HepG2 (cell line): Measurements from ENCODE around the gene CNP. TPM values are rescaled to one million over a fixed set of nuclear protein-coding genes. Genes with fewer than 3 reads are reported as not detected.

Source experiments
- ARNT ChIP-seq: fragments of 450-650 bp; IDR thresholded peaks from 2 replicates; pipeline ENCODE4 v1.6.1; 2017
- BCL6 ChIP-seq: IDR thresholded peaks from 2 replicates; pipeline ENCODE4 v1.6.1; 2016; ENCODE audit warnings: missing genetic modification reagents, missing compliant biosample characterization
- GATA4 ChIP-seq: sonication (generic); IDR thresholded peaks from 2 replicates; pipeline ENCODE4 v1.6.1; 2016; ENCODE audit warnings: antibody characterized with exemption, low read depth, borderline replicate concordance
- MIER2 ChIP-seq: IDR thresholded peaks from 2 replicates; pipeline ENCODE4 v1.6.1; 2016; ENCODE audit warnings: missing biosample characterization, missing genetic modification reagents
- NCOA1 ChIP-seq: sonication (generic); formaldehyde crosslinking; IDR thresholded peaks from 2 replicates; pipeline ENCODE4 v1.9.0; 2021; ENCODE audit warnings: missing genetic modification reagents
- NFE2L2 ChIP-seq: fragments of 150-350 bp; IDR thresholded peaks from 2 replicates; pipeline ENCODE4 v1.6.1; 2014; ENCODE audit warnings: low read length
- NR3C1 ChIP-seq: sonication (generic); formaldehyde crosslinking; IDR thresholded peaks from 2 replicates; pipeline ENCODE4 v1.4.0; 2020; ENCODE audit warnings: missing genetic modification reagents
- PHF8 ChIP-seq: sonication (generic); formaldehyde crosslinking; IDR thresholded peaks from 2 replicates; pipeline ENCODE4 v1.5.0; 2020; ENCODE audit warnings: missing genetic modification reagents
- RARA ChIP-seq: IDR thresholded peaks from 2 replicates; pipeline ENCODE4 v1.6.1; 2016; ENCODE audit warnings: missing genetic modification reagents, missing compliant biosample characterization
- RFXANK ChIP-seq: IDR thresholded peaks from 2 replicates; pipeline ENCODE4 v1.6.1; 2016
- SIX4 ChIP-seq: sonication (generic); formaldehyde crosslinking; IDR thresholded peaks from 2 replicates; pipeline ENCODE4 v1.4.0; 2020; ENCODE audit warnings: missing genetic modification reagents
- SRSF4 ChIP-seq: fragments of 200-400 bp; formaldehyde crosslinking; IDR thresholded peaks from one replicate; pipeline ENCODE4 v1.6.1; 2018; ENCODE audit warnings: mild to moderate bottlenecking, low read depth, low read length, moderate library complexity; ENCODE audit not compliant: poor library complexity, severe bottlenecking
- ZFP36 ChIP-seq: fragments of 150-350 bp; IDR thresholded peaks from 2 replicates; pipeline ENCODE4 v1.6.1; 2018; ENCODE audit warnings: borderline replicate concordance, low read length, low read depth; ENCODE audit not compliant: partially characterized antibody
- ZFY ChIP-seq: sonication (generic); formaldehyde crosslinking; IDR thresholded peaks from 2 replicates; pipeline ENCODE4 v1.4.0; 2020; ENCODE audit warnings: missing genetic modification reagents
- ZNF24 ChIP-seq: fragments of 450-650 bp; IDR thresholded peaks from 2 replicates; pipeline ENCODE4 v1.6.1; 2017; ENCODE audit warnings: antibody characterized with exemption, mild to moderate bottlenecking
- ZNF354B ChIP-seq: sonication (generic); formaldehyde crosslinking; IDR thresholded peaks from 2 replicates; pipeline ENCODE4 v1.8.0; 2022; ENCODE audit warnings: mild to moderate bottlenecking, missing genetic modification reagents
- ZNF446 ChIP-seq: sonication (generic); formaldehyde crosslinking; IDR thresholded peaks from 2 replicates; pipeline ENCODE4 v1.5.0; 2020; ENCODE audit warnings: mild to moderate bottlenecking, missing genetic modification reagents
- ZNF552 ChIP-seq: sonication (generic); formaldehyde crosslinking; IDR thresholded peaks from 2 replicates; pipeline ENCODE4 v1.9.0; 2022; ENCODE audit warnings: missing genetic modification reagents, mild to moderate bottlenecking, borderline replicate concordance
- ZNF572 ChIP-seq: sonication (generic); formaldehyde crosslinking; IDR thresholded peaks from 2 replicates; pipeline ENCODE4 v1.5.1; 2020; ENCODE audit warnings: mild to moderate bottlenecking, missing genetic modification reagents
- ZNF674 ChIP-seq: sonication (generic); formaldehyde crosslinking; IDR thresholded peaks from 2 replicates; pipeline ENCODE4 v1.5.0; 2020; ENCODE audit warnings: low read depth, mild to moderate bottlenecking, missing genetic modification reagents
- ZNF777 ChIP-seq: sonication (generic); formaldehyde crosslinking; IDR thresholded peaks from 2 replicates; pipeline ENCODE4 v1.4.0; 2020; ENCODE audit warnings: missing genetic modification reagents
- polyA plus RNA-seq, 8 experiments: library from polyadenylated mRNA; depleted of rRNA in 3 of 8; stranded (reverse) in 7 of 8; unstranded in 1 of 8; fragments of >200 nt; fragmentation: Illumina TruSeq in 4 of 8; extraction: Trizol in 4 of 8; gene quantifications; 2 replicates each; pipeline versions ENCODE4 v1.2.1 to v1.2.3, GENCODE V29; 2011 to 2016; ENCODE audit warnings: low read depth in 4 of 8, missing spikeins in 1 of 8, mixed read lengths in 1 of 8; ENCODE audit not compliant: insufficient read depth in 1 of 8
- total RNA-seq, 5 experiments: library from RNA; depleted of rRNA; stranded (reverse); fragments of >200 nt; fragmentation: Illumina TruSeq; extraction: Trizol; gene quantifications; 2 replicates each; pipeline ENCODE4 v1.2.3, GENCODE V29; 2016; ENCODE audit warnings: low read depth in 1 of 5
- TF ChIP-seq, protein P1 (sequence below): sonication (generic); formaldehyde crosslinking; conservative IDR thresholded peaks from 2 replicates; pipeline ENCODE4 v1.4.0; 2020; ENCODE audit warnings: mild to moderate bottlenecking, missing genetic modification reagents, moderate library complexity
- TF ChIP-seq, protein P2 (sequence below): sonication (generic); formaldehyde crosslinking; IDR thresholded peaks from 2 replicates; pipeline ENCODE4 v1.4.0; 2020; ENCODE audit warnings: missing genetic modification reagents
- TF ChIP-seq, protein P3 (sequence below): sonication (generic); formaldehyde crosslinking; IDR thresholded peaks from 2 replicates; pipeline ENCODE4 v1.4.0; 2020; ENCODE audit warnings: low read depth, missing genetic modification reagents

CNP gene
- total and polyA plus RNA-seq, 2 of the 13 experiments (the other 11 are each of a cell fraction or from before 2014, with no cell fraction given) = 97.2 to 161 TPM

DNA sequence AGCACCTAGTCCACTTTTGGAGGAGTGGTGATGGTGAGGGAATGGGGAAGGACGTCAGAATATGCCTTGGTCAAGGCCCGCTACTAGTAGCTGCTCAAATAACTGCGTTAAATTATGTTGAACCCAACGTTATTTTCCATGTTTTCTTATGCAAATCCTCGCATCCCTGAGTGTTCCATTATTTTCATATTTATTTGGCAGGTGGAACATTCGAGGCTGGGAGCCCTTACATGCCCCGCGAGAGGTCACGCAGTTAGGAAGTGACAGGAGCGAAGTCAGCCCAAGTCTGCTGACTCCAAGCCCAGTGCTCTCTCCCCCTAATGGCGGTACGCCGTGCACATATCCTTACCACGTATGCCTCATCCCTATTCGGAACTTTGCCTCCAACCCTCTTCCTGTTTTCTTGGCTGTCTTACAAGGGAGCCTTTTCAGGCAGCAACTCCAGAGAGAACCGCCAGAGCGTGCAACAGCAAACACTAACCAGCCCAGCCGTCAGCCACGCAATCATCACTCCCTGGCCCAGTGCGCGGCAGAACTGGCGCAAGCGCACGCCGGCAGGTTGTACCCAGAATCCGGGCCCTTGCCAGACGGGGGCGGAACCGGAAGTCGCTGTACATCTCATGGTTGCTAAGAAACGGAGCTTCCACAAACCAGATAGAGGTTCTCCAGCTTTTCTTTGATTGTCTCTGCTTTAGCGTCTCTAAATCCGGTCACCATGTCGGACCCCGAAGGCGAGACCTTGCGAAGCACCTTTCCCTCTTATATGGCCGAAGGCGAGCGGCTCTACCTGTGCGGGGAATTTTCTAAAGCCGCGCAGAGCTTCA is 36.4 kb upstream of the CNP start, which contains the start of gene ODAD4 (continued):
- TF ChIP-seq ZNF354B (CRISPR knock-in tag) (no peak), ZFY (CRISPR knock-in tag) (peak; percentile 74), ZNF552 (CRISPR knock-in tag) (0 out of 2 replicates have a peak, but pooled peaks have one; percentile 27), RFXANK (CRISPR knock-in tag) (peak; percentile 70; the same call in 1 of the 2 replicates), MIER2 (CRISPR knock-in tag) (peak; percentile 77), ARNT (no peak), NCOA1 (peak; percentile 93; the same call in 1 of the 2 replicates), ZNF24 (no peak; the same call in 1 of the 2 replicates), PHF8 (CRISPR knock-in tag) (peak; percentile 78), ZNF572 (peak; percentile 73; the same call in 1 of the 2 replicates), BCL6 (CRISPR knock-in tag) (peak; percentile 47; the same call in 1 of the 2 replicates), GATA4 (peak; percentile 74), ZNF446 (0 out of 2 replicates have a peak, but pooled peaks have one; percentile 59), NFE2L2 (no peak), ZNF674 (CRISPR knock-in tag) (no peak), NR3C1 (CRISPR knock-in tag) (no peak), ZNF777 (CRISPR knock-in tag) (peak; percentile 66; the same call in 1 of the 2 replicates), SIX4 (no peak), ZFP36 (no peak), SRSF4 (no peak), RARA (CRISPR knock-in tag) (peak; percentile 62)
- TF ChIP-seq, protein P1, sequence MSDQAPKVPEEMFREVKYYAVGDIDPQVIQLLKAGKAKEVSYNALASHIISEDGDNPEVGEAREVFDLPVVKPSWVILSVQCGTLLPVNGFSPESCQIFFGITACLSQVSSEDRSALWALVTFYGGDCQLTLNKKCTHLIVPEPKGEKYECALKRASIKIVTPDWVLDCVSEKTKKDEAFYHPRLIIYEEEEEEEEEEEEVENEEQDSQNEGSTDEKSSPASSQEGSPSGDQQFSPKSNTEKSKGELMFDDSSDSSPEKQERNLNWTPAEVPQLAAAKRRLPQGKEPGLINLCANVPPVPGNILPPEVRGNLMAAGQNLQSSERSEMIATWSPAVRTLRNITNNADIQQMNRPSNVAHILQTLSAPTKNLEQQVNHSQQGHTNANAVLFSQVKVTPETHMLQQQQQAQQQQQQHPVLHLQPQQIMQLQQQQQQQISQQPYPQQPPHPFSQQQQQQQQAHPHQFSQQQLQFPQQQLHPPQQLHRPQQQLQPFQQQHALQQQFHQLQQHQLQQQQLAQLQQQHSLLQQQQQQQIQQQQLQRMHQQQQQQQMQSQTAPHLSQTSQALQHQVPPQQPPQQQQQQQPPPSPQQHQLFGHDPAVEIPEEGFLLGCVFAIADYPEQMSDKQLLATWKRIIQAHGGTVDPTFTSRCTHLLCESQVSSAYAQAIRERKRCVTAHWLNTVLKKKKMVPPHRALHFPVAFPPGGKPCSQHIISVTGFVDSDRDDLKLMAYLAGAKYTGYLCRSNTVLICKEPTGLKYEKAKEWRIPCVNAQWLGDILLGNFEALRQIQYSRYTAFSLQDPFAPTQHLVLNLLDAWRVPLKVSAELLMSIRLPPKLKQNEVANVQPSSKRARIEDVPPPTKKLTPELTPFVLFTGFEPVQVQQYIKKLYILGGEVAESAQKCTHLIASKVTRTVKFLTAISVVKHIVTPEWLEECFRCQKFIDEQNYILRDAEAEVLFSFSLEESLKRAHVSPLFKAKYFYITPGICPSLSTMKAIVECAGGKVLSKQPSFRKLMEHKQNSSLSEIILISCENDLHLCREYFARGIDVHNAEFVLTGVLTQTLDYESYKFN (CRISPR knock-in tag) = peak; percentile 80
- TF ChIP-seq, protein P2, sequence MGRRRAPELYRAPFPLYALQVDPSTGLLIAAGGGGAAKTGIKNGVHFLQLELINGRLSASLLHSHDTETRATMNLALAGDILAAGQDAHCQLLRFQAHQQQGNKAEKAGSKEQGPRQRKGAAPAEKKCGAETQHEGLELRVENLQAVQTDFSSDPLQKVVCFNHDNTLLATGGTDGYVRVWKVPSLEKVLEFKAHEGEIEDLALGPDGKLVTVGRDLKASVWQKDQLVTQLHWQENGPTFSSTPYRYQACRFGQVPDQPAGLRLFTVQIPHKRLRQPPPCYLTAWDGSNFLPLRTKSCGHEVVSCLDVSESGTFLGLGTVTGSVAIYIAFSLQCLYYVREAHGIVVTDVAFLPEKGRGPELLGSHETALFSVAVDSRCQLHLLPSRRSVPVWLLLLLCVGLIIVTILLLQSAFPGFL = no peak
- TF ChIP-seq, protein P3, sequence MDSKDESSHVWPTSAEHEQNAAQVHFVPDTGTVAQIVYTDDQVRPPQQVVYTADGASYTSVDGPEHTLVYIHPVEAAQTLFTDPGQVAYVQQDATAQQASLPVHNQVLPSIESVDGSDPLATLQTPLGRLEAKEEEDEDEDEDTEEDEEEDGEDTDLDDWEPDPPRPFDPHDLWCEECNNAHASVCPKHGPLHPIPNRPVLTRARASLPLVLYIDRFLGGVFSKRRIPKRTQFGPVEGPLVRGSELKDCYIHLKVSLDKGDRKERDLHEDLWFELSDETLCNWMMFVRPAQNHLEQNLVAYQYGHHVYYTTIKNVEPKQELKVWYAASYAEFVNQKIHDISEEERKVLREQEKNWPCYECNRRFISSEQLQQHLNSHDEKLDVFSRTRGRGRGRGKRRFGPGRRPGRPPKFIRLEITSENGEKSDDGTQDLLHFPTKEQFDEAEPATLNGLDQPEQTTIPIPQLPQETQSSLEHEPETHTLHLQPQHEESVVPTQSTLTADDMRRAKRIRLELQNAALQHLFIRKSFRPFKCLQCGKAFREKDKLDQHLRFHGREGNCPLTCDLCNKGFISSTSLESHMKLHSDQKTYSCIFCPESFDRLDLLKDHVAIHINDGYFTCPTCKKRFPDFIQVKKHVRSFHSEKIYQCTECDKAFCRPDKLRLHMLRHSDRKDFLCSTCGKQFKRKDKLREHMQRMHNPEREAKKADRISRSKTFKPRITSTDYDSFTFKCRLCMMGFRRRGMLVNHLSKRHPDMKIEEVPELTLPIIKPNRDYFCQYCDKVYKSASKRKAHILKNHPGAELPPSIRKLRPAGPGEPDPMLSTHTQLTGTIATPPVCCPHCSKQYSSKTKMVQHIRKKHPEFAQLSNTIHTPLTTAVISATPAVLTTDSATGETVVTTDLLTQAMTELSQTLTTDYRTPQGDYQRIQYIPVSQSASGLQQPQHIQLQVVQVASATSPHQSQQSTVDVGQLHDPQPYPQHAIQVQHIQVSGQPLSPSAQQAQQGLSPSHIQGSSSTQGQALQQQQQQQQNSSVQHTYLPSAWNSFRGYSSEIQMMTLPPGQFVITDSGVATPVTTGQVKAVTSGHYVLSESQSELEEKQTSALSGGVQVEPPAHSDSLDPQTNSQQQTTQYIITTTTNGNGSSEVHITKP = peak; percentile 43; the same call in 1 of the 2 replicates
